ENCODE results near the gene HVCN1. TPM values are rescaled to one million over a fixed set of nuclear protein-coding genes. Genes with fewer than 3 reads are reported as not detected.
"Not testable (repeated sequence)": the region's sequence is repeated elsewhere in the genome, so short reads cannot be mapped to it uniquely, and the experiment has no call there.

The HVCN1 gene
- total and polyA plus RNA-seq, 2 of the 13 experiments (the other 11 are each of a cell fraction or from before 2014, with no cell fraction given): 0.49 to 1.3 TPM

DNA sequence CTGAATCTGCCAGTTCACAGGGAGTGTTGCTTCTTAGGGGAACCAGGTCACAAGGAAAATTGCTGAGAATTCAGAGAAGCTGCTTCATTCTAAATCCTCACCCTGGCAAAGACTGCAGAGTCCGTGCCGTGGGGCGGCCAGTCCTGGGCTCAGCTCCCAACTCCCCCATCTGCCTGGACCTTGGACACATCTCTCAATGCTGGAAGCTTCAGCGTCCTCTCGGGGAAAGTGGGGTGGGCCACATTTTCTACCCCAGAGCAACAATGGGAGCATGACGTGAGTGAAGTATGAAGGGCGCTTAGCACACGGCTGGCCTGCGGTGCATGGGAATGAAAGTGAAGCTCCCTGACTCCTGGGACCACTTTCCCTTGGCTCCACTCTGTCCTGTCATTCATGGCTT lies 31.2 kb downstream of the HVCN1 start (continued):
- TF ChIP-seq ZNF83 (CRISPR knock-in tag; IDR thresholded peaks at IDR 0.05; ENCODE audit: borderline replicate concordance) (no peak), IRF2 (CRISPR knock-in tag; IDR thresholded peaks at IDR 0.05) (no peak)

DNA sequence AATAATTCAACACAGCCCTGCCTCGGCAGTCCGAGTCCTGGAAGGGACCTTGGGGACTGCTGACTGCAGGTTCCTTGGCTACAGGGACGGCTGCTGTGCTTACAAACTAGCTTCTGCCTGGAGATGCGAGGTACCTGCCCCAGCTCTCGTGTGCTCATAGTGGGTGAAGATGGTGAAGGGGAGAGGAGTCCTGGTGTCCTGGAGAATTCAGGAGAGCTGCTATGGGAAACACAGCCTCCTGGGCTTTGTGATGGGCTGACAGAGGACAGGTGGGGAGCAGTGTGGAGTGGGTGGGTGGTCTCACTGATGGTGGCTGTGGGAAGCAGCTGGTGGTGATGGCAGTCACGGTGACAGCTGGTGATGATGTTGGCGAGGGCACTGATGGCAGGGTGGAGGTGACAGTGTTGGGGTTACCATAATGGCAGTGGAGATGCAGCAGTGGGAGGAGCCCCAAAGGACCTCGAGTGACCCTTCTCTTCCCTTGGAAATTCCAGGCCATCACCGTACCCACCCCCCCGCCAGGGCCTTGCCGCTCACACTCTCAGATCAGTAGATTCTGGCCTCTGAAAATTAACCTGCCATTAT lies 32.8 kb downstream of the HVCN1 start:
- no peak overlapping the region for H2AFZ ChIP-seq (ENCODE audit: low read length)
- FAIRE-seq: no peak
- intact Hi-C loops (cut with micrococcal nuclease; ENCODE audit: unreplicated experiment) (no loop called here), in situ Hi-C loops (cut with HindIII; ENCODE audit: extremely low pct_ligation_motif_present, low pct_unique_long_range_greater_than_20kb) (no loop called here)
- H3K4me1 ChIP-seq (ENCODE audit: insufficient read depth, low read length): peaks cover 13% of the 10 kb centered on the region
- H3K27me3 ChIP-seq (ENCODE audit: control insufficient read depth in 1 of 2, insufficient read depth in 2 of 2, low read length in 2 of 2): no peaks in the 10 kb centered on the region; a peak in 1 of 5 replicates
- H3K4me2 ChIP-seq (ENCODE audit: low read depth, low read length): no peak overlapping the region
- no peak for DNase-seq (ENCODE audit: low spot score)
- H3K36me3 ChIP-seq (replicated peaks in 1 of 2; ENCODE audit: control insufficient read depth in 1 of 2, insufficient read depth in 2 of 2, low read length in 2 of 2): no peaks in the 10 kb centered on the region
- no peak for ATAC-seq
- no peaks in the 10 kb centered on the region for H4K20me1 ChIP-seq (ENCODE audit: insufficient read depth, low read length)
- H3K79me2 ChIP-seq (ENCODE audit: insufficient read depth, low read length): no peaks in the 10 kb centered on the region
- CTCF ChIA-PET (ENCODE audit: low intra/inter-chr PET ratio, low total read pairs): no interaction called here
- no TSS peak for BruUV-seq (replicated peaks)
- no peak overlapping the region for H3K4me3 ChIP-seq (replicated peaks in 1 of 3; ENCODE audit: insufficient read depth in 1 of 3, low read depth in 2 of 3, low read length in 3 of 3)
- POLR2A ChIA-PET: interaction anchor here (0.7 kb wide), 1 partner anchor 320 kb away, joined by 3 read pairs; no protein-coding TSS in a partner anchor
- H3K9ac ChIP-seq (ENCODE audit: insufficient read depth, low read depth, low read length): no peak overlapping the region
- no peak overlapping the region for H3K27ac ChIP-seq (ENCODE audit: extremely low read length, insufficient read depth, low read length)
- TF ChIP-seq ZNF530 (CRISPR knock-in tag; IDR thresholded peaks at IDR 0.05; ENCODE audit: low read depth) (no peak), KLF9 (CRISPR knock-in tag; IDR thresholded peaks at IDR 0.05; ENCODE audit: low read depth) (no peak), PHB2 (IDR thresholded peaks at IDR 0.05; ENCODE audit: partially characterized antibody) (no peak), ERF (CRISPR knock-in tag; IDR thresholded peaks at IDR 0.05) (no peak), SOX6 (IDR thresholded peaks at IDR 0.05) (no peak), SOX6 (CRISPR knock-in tag; IDR thresholded peaks at IDR 0.05) (no peak), FOXO1 (CRISPR knock-in tag; IDR thresholded peaks at IDR 0.05) (no peak)
- TF ChIP-seq, protein P1, sequence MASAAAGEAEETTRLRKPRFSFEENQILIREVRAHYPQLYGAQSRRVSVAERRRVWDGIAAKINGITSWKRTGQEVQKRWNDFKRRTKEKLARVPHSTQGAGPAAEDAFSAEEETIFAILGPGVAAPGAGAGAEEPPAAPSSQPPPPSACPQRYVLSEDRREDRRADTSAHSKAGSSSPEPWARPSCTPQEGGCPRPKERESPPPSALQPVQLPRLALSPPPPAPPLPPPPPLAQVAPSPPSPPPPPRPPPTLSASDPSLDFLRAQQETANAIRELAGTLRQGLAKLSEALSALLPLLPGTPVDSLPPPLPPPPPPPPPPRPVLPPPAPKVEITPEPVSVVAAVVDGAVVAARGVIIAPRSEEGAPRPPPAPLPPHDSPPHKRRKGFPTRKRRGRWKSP (CRISPR knock-in tag; IDR thresholded peaks at IDR 0.05): no peak
- TF ChIP-seq, protein P2, sequence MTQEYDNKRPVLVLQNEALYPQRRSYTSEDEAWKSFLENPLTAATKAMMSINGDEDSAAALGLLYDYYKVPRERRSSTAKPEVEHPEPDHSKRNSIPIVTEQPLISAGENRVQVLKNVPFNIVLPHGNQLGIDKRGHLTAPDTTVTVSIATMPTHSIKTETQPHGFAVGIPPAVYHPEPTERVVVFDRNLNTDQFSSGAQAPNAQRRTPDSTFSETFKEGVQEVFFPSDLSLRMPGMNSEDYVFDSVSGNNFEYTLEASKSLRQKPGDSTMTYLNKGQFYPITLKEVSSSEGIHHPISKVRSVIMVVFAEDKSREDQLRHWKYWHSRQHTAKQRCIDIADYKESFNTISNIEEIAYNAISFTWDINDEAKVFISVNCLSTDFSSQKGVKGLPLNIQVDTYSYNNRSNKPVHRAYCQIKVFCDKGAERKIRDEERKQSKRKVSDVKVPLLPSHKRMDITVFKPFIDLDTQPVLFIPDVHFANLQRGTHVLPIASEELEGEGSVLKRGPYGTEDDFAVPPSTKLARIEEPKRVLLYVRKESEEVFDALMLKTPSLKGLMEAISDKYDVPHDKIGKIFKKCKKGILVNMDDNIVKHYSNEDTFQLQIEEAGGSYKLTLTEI (CRISPR knock-in tag; conservative IDR thresholded peaks at IDR 0.05): no peak
- 64% methylated on average over 10 of the region's 11 CpGs for whole genome bisulfite sequencing (ENCODE audit: low lambda C conversion rate)
- H3K9me3 ChIP-seq (ENCODE audit: low read length): no peaks in the 10 kb centered on the region

DNA sequence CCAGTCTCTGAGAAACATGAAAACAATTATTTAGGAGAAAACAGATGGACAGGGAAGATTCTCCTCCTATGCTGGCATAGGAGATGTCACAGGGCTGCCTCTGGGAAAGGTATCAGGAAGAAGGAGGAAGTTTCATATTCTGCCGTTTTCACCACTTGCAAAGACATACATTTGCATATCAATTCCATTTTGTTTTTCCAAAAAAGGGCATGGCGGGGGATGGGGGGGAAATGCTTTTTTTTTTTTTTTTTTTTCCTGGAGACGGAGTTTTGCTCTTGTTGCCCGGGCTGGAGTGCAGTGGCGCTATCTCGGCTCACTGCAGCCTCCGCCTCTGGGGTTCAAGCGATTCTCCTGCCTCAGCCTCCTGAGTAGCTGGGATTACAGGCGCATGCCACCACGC lies 34.7 kb downstream of the HVCN1 start:
- H3K9me3 ChIP-seq (ENCODE audit: low read length); H3K79me2 ChIP-seq (ENCODE audit: insufficient read depth, low read length); H3K36me3 ChIP-seq (replicated peaks in 1 of 2; ENCODE audit: control insufficient read depth in 1 of 2, insufficient read depth in 2 of 2, low read length in 2 of 2); BruUV-seq (replicated peaks); H3K4me2 ChIP-seq (ENCODE audit: low read depth, low read length); POLR2A ChIA-PET; intact Hi-C loops (cut with micrococcal nuclease; ENCODE audit: unreplicated experiment); H3K4me3 ChIP-seq (replicated peaks in 1 of 3; ENCODE audit: insufficient read depth in 1 of 3, low read depth in 2 of 3, low read length in 3 of 3); H3K9ac ChIP-seq (ENCODE audit: insufficient read depth, low read depth, low read length); in situ Hi-C loops (cut with HindIII; ENCODE audit: extremely low pct_ligation_motif_present, low pct_unique_long_range_greater_than_20kb); ATAC-seq; H3K27me3 ChIP-seq (ENCODE audit: control insufficient read depth in 1 of 2, insufficient read depth in 2 of 2, low read length in 2 of 2); CTCF ChIA-PET (ENCODE audit: low intra/inter-chr PET ratio, low total read pairs); DNase-seq (ENCODE audit: low spot score); H2AFZ ChIP-seq (ENCODE audit: low read length); H4K20me1 ChIP-seq (ENCODE audit: insufficient read depth, low read length); FAIRE-seq; H3K27ac ChIP-seq (ENCODE audit: extremely low read length, insufficient read depth, low read length): not testable (repeated sequence)
- peaks cover 21% of the 10 kb centered on the region for H3K4me1 ChIP-seq (ENCODE audit: insufficient read depth, low read length)
- WGBS (ENCODE audit: low lambda C conversion rate): 90% methylated on average over 10 of the region's 10 CpGs
